NCI-H2081 treated with DMSO at 0.1 percent for 48 hours (cell line): ENCODE measurements around the gene APBA3.

Source experiments
- DNase-seq: peaks from one replicate; lab custom pipeline; 2025; lab: John Stamatoyannopoulos, UW

Gene APBA3

GRCh38 chr19:3785938-3786824, 24.7 kb upstream of the APBA3 start, which contains the start of gene MATK:
Gene MATK, minus strand, starts transcription at chr19:3786381. Its CDS starts 1,246 bp downstream, at chr19:3785135.
- DNase-seq, result no peak

GRCh38 chr19:3785451-3785937, 24.0 kb upstream of the APBA3 start:
- DNase-seq, result no peak

GRCh38 chr19:3784607-3785450, 23.3 kb upstream of the APBA3 start:
- DNase-seq, result no peak

- no peak for DNase-seq
Observed at GRCh38 chr19:3783660-3784584, 22.4 kb upstream of the APBA3 start.

- DNase-seq, result no peak
Observed at GRCh38 chr19:3782903-3783302, 21.4 kb upstream of the APBA3 start.

- no peak for DNase-seq
Observed at GRCh38 chr19:3782330-3782729, 20.8 kb upstream of the APBA3 start.

GRCh38 chr19:3781603-3782002, 20.1 kb upstream of the APBA3 start:
- DNase-seq, result no peak

GRCh38 chr19:3780786-3781304, 19.4 kb upstream of the APBA3 start:
- no peak for DNase-seq

- no peak for DNase-seq
Observed at GRCh38 chr19:3778899-3779723, 17.6 kb upstream of the APBA3 start.

- no peak for DNase-seq
Observed at GRCh38 chr19:3778104-3778867, 16.8 kb upstream of the APBA3 start.

- no peak for DNase-seq
Observed at GRCh38 chr19:3776479-3777040, 15.1 kb upstream of the APBA3 start.

- DNase-seq, result no peak
Observed at GRCh38 chr19:3775831-3776230, 14.3 kb upstream of the APBA3 start.

GRCh38 chr19:3775374-3775711, 13.9 kb upstream of the APBA3 start:
- no peak for DNase-seq

GRCh38 chr19:3774621-3775373, 13.3 kb upstream of the APBA3 start:
- no peak for DNase-seq

GRCh38 chr19:3773814-3774515, 12.5 kb upstream of the APBA3 start:
- no peak for DNase-seq

- DNase-seq, result no peak
Observed at GRCh38 chr19:3771906-3772455, 10.5 kb upstream of the APBA3 start, which contains the start of gene RAX2. Gene RAX2, minus strand, starts transcription at chr19:3772228. Its CDS starts 486 bp downstream, at chr19:3771742.

GRCh38 chr19:3771000-3771905, 9.8 kb upstream of the APBA3 start:
- no peak for DNase-seq
